Stimulated activated CD4-positive, alpha-beta T cell treated with anti-CD3 and anti-CD28 coated beads, Interleukin-4, amount 100 ng/mL, for 24 hours (primary cell): ENCODE data around the gene CGB7.
"Not testable (repeated sequence)": the region's sequence is repeated elsewhere in the genome, so short reads cannot be mapped to it uniquely, and the experiment has no call there.

ENCODE experiments used
- DNase-seq: peaks from one replicate; pipeline ENCODE4 v3.0.0-alpha.2; 2020

CGB7 gene

DNA sequence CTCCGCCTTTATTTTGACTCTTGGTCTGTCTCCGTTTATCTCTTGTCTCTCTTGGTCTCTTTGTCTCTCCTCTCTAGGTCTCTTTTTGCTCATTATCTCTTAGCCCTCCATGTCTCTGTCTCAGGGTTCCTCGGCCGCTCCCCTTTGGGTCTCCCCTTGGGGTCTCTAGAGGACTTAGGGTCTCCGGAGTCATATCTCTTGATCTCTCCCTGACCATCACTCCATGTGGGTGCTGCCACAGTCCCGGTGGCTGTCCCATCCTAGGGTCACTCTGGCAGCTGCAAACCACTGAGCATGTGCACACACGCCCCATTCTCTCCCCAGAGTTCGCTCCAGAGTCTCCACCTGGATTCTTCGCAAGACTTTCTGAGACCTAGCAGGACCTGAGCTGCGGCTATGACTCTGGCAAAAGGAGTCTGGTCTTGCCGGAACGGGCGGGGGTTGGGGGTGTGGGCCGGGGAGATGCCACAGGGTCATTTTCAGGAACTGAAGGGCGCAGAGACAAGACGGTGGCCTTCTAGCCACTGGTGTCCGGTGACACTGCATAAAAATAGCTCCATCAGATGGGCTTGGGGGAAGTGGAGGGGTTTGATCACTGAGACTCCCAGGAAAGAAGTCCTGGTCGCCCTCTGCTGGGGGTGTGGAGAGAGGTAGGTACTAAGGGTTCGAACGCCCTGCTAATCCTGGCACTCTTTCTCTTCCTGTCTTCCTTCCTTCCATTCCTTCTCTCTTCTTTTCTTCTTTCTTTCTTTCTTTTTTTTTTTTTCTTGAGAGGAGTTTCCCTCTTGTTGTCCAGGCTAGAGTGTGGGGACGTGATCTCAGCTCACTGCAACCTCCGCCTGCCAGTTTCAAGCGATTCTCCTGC lies 16.2 kb upstream of the CGB7 start:
- DNase-seq: no peak

GRCh38 chr19:49071860-49072547 lies 14.5 kb upstream of the CGB7 start:
- no peak for DNase-seq

GRCh38 chr19:49070416-49070815 lies 12.9 kb upstream of the CGB7 start:
- DNase-seq: no peak

- no peak for DNase-seq
Observed at GRCh38 chr19:49069026-49069425, 11.5 kb upstream of the CGB7 start.

- DNase-seq: no peak
Observed at GRCh38 chr19:49067554-49067953, 10.0 kb upstream of the CGB7 start.

GRCh38 chr19:49065905-49066512 lies 8.5 kb upstream of the CGB7 start:
- no peak for DNase-seq

DNA sequence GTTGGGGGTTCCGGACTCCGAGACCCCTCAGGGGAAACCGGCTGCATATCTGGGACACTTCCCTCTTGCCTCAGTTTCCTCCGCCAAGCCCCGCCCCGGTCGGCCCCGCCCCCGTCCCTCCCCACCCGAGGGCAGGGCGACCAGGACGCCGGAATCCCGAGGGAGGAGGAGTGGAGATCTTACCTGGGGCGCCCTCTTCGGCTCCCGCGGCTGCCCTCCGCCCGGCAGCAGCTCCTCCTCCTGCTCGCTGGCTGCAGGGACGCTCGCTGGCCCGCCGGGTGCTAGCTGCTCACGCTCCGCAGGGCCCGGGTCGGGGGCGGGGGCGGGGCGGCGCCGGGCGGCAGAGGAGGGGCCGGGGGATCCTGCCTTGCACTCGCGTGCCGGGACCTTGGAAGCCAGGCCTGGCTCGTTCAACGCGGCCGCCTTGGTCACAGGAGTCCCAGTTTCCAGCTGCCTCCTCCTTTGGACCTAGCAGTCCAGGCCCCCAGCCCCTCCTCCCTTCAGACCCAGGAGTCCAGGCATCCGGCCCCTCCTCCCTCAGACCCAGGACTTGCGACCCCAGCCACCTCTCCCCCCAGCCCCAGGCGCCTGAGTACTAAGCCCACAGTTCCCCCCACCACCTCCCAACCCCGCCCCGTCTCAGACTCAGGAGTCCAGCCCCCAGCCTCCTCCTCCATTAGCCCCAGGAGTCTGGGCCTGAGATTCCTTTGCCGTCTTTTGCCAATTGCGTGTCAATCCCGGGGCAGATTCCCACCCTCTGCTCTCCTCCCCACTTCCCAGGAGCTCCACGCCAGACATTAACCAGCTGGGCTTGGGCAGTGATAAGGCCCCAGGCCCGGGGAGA lies 7.4 kb upstream of the CGB7 start, which contains the start of gene NTF4:
TSS of gene NTF4 (minus strand) at position 51 of the 844 bp plus-strand sequence. CDS start 2,821 bp downstream, outside the sequence.
- DNase-seq: no peak

GRCh38 chr19:49064029-49064629 lies 6.6 kb upstream of the CGB7 start:
- DNase-seq: no peak

DNA sequence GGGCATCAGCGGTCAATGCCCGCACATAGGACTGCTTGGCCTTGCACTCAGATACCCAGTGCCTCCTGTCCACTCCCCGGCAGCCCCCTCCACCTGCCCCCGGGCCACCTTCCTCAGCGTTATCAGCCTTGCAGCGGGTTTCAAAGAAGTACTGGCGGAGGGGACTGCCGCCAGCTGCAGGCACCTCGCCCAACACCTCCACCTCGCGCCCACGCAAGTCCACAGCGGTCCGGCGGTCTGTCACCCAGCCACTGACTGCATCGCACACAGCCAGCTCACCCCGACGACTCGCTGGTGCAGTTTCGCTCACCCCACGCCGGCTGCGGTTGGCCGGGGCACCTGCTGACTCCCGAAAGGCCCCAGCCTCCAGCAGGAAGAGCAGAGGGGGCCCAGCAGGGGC lies 3.9 kb upstream of the CGB7 start:
- DNase-seq: no peak

- DNase-seq: no peak
Observed at GRCh38 chr19:49061000-49061399, 3.5 kb upstream of the CGB7 start.

GRCh38 chr19:49059053-49059452 lies 1.5 kb upstream of the CGB7 start:
- DNase-seq: no peak

DNA sequence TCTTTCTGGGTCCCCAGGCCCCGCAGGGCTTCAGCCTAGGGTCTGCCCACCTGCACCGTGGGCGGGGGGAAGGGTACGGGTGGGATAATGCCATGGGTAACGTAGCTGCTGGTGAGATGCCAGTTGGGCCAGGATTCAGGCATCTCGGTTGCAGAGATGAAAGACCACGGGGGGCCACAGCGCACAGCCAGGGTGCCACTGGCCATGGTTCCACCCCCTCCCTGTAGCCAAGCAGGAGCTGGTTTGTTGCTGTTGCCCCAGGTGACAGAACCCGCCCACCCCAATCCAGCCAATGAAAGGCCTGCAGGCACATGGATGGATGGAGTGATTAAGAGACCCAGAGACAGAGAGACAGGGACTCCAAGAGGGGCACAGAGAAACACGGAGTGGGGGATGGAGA lies 1.0 kb upstream of the CGB7 start:
- DNase-seq: peak; percentile 27

DNA sequence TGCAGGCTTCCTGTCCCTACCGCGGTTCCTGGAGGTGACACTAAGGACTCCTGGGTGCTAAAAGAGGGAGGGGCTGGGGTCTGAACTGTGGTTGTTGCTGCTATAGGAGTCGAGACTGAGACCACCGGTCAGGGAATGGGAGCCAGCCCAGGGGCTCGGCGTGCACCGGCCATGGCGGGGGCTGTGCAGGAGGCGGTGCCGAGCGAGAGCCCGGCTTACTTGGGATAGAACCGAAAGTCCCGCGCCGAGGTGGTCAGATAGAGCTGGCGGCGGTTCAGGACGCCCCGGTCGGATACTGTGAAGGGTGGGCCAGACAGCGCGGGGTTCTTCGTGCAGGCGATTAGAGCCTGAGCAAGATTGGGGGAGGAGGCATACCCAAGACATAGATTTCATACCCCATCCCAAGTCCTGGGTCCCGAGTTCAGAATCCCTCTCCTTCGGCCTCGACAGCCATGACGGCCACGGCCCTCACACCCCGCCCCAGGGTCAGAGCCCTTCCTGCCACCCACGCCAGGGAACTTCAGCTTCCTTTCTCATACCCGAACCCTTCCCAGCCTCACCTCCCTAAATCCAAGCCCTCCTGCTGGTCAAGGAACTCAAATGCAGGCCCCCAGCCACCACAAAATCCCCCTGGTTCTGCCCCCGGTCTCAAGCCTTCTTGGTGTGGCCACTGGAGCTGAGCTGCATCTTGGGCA lies 500 bp downstream of the CGB7 start:
- not testable (repeated sequence) for DNase-seq

DNA sequence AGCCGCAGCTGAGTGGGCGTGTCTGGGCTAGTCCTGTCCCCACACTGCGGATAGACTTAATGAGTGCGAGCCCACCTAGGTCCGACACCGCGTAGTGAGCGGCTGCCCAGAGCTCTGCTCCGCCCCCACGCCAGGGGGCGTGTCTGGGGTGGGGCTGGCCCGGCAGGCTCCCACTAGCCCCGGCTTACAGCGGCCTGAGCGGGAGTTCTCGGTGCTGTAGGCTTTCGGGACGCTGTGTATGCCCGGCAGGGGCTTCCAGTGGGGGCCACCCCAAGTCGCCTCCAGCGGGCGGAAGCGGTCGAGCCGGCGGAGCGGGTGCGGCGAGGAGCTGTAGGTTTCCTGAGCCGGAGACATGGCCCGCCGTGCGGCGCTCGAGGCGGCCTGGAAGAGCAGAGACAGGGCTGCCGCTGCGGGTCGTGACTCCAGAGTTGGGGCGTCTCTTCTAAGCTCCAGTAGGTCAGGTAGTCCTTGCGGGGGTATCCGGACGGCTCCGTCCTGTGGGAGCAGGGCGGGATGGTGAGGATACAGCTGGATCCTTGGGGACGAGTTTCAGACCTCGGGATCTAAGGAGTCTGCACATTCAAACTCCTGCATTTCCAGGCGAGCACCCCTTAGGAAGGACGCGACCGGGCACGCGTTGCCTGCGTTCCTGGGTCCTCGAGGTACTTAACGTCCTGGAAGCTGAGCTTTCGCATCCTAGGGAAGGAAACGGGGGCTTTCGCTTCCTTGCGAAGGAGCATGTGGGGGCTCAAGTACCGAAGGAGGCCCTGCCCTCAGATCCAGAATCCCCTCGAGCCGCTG lies 1.2 kb downstream of the CGB7 start:
- DNase-seq: peak; percentile 55

DNA sequence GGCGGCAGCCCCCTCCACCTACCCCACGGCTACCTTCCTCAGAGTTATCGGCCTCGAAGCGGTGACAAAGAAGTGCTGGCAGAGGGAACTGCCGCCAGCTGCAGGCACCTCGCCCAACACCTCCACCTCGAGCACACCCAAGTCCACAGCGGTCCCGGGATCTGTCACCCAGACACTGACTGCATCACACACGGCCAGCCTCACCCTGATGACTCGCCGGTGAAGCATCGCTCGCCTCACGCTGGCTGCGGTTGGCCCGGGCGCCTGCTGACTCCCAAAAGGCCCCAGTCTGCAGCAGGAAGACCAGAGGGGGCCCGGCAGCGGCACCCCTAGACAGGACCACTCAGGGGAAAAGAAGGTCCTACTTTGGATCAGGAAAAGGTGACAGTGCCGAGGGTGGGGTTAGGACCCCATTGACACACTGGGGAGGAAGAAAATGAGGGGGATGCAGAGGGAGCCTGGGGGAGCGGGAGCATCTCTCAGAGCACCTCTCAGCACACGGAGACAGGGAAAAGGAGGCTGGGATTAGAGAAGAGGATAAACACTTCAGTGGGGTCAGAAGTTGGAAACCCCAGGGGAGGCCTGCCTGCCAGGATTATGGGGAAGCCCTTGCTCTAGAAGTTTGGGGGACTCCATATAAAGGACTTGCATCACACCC lies 7.0 kb downstream of the CGB7 start:
- not testable (repeated sequence) for DNase-seq

DNA sequence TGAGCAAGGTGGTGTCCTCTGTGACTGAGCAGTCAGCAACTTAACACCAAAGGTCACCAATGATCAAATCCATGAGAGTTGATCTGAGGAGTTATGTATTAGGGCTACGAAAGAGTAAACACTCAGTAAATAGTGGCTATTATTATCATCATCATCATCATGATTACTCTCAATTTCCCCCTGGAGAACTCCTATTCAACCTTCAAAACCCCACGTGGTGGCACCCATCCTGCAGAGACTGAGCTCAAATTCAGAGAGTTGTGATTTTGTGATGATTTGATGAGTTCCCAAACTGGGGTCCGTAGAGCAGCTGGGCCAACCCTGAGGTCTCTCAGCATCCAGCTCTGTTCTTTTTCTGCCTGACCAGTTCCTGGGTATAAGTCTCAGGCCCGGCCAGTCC lies 7.7 kb downstream of the CGB7 start:
- DNase-seq: not testable (repeated sequence)

DNA sequence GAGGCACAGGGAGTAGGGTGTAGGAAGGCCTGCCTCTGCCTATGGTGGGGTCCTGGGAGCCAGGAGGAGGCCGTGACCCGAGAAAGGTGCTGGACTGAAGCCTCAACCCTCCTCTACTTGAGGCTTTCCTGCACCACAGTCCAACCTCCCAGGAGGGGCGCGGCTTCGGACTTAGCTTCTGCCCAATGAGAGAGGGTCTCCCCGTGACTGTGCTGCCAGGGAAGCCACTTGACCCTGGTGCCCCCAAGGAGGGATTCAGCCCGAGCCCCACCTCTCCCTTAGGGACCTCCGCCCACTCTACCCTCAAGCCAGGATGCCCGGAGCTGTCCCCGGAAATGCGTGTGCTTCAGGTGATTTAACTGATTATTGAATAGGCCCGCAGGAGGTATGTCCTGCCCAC lies 8.5 kb downstream of the CGB7 start, which contains the start of gene CGB8:
TSS of gene CGB8 (minus strand) at position 101 of the 400 bp plus-strand sequence. CDS start 372 bp downstream, outside the sequence.
- not testable (repeated sequence) for DNase-seq

GRCh38 chr19:49043548-49043947 lies 14.0 kb downstream of the CGB7 start, which contains the start of gene CGB5:
CGB5 (plus strand) TSS chr19:49043848; CDS start chr19:49044210, 362 bp downstream.
- not testable (repeated sequence) for DNase-seq

DNA sequence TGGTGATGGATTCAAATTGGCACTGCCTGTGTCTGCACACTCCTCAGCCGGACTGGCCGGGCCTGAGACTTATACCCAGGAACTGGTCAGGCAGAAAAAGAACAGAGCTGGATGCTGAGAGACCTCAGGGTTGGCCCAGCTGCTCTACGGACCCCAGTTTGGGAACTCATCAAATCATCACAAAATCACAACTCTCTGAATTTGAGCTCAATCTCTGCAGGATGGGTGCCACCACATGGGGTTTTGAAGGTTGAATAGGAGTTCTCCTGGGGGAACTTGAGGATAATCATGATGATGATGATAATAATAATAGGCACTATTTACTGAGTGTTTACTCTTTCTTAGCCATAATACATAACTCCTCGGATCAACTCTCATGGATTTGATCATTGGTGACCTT lies 14.9 kb downstream of the CGB7 start:
- DNase-seq: not testable (repeated sequence)

DNA sequence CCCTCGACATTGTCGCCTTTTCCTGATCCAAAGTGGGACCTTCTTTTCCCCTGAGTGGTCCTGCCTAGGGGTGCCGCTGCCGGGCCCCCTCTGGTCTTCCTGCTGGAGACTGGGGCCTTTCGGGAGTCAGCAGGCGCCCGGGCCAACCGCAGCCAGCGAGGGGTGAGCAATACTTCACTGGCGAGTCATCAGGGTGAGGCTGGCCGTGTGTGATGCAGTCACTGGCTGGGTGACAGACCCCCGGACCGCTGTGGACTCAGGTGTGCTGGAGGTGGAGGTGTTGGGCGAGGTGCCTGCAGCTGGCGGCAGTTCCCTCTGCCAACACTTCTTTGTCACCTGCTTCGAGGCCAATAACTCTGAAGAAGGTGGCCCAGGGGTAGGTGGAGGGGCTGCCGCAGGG lies 15.4 kb downstream of the CGB7 start:
- DNase-seq: no peak
